GM18909 (cell line): ENCODE measurements around the gene SLC39A11.
"Not testable (repeated sequence)": the region's sequence is repeated elsewhere in the genome, so short reads cannot be mapped to it uniquely, and the experiment has no call there.

Experiments used
- ATAC-seq: cut with Tn5 transposase; IDR thresholded peaks from one replicate; pipeline ENCODE4 v1.9.1; 2021; ENCODE audit warnings: mild to moderate bottlenecking; ENCODE audit not compliant: unreplicated experiment, poor library complexity

The SLC39A11 gene

DNA sequence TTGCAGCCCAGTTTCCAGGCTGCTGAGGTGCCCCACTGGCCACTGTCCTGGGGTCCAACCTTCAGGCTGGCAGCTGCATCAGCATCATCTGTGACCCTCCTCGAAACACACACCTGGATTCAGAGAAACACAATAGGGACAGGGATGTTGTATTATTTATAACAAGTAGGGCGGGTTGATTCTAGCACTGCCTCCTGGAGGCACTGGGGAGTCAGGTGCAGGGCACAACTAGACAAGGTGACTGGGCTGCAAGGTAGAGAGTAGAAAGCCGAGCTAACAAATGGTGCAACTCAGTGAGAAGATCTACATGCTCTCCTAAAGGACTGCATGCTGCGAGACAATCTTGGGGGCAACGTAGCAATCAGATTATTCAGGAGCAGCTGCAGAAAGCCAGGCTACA, 317.3 kb downstream of the SLC39A11 start:
- no peak for ATAC-seq

DNA sequence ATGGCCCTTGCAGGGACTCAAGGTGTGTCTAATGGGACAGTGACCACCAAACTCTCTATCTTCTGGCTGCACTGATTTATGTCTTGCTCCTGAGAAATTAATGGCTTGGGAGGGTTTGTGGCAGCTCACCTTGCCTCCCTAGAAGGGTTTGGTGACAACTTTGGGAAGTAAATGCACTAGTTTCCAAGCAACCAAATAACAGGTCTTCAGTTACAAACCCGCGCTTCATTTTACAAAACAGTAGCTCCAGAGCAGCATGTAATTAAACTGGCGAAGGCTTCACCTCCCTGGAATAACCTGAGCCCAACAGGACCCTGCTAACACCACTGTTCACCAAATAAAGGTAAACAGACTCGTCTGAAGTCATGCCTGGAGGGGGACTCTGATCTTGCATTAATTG, 318.3 kb downstream of the SLC39A11 start:
- no peak for ATAC-seq

DNA sequence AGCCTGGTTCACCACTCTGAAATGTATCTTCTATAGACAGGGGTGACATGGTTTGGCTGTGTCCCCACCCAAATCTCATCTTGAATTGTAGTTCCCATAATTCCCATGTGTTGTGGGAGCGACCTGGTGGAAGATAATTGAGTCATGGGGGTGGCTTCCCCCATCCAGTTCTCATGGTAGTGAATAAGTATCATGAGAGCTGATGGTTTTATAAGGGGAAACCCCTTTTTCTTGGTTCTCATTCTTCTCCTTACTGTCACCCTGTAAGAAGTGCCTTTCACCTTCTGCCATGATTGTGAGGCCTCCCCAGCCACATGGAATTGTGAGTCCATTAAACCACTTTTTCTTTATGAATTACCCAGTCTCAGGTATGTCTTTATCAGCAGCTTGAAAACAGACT, 319.3 kb downstream of the SLC39A11 start:
- not testable (repeated sequence) for ATAC-seq

DNA sequence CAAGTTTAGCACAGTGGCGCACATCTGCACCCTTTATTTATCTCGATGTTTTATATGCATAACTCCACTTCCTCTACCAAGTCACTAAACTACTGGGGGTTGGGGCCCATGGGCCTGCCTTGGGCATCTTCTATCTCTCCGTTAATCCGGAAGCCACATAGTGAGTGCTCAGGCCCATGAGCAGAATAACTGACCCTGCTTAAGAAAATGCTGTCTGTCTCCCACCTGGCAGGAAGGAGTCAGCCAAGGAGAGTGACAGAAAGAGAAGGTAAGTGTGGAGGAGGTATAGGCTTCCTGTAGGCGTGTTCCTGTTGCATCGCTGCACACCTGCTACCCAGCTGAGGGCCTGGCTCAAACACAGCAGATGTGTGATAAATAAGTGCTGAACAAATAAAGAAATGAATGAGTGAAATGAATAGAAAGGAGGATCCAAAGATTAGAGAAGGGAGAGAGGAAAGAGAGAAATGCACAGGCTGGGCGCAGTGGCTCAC, 320.1 kb downstream of the SLC39A11 start:
- ATAC-seq, result no peak

DNA sequence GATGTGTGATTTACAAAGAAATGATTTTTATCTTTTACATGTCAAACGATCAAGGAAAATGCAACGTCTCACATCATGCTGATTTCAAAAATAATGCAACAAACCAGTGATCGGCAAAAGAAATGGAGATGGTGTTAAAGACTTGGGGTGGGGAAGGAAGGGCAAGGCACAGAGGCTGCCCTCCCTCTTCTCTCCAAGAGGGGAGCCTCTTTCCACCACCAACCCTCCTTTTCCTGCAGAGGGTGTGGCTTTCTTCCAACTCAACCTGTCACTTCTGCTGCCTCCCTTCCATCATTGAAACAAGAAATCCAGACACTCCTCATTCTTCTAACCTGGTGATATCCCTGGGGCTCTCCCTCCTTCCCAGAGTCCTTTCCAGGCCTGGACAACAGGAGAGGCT, 320.8 kb downstream of the SLC39A11 start:
- no peak for ATAC-seq

DNA sequence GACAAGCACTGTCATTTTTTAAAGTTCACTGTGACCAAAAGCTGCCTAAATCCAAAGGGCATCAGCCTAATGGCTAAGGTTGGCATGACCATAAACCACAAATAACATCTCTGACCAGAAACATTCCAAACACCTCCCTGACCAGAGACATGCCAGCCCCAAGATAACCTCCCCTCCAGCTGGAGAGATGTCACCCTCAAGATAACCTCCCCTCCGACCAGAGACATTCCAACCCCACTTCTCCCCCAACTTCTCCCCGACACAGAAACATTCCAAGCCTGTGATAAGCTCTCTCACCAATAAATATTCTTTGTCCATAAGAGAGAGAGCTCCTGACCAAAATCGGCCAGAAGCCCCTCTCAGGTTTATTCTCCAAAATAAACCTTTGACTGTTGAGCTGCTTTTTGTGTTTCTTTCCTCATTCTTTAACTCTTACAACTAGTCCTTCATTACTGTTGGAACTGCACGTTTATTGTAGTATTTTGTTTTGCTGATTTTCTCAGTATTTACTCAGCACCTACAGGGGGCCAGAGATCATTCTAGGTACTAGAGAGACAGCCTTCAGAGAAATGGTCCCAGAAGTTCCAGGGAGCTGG, 325.6 kb downstream of the SLC39A11 start:
- no peak for ATAC-seq

DNA sequence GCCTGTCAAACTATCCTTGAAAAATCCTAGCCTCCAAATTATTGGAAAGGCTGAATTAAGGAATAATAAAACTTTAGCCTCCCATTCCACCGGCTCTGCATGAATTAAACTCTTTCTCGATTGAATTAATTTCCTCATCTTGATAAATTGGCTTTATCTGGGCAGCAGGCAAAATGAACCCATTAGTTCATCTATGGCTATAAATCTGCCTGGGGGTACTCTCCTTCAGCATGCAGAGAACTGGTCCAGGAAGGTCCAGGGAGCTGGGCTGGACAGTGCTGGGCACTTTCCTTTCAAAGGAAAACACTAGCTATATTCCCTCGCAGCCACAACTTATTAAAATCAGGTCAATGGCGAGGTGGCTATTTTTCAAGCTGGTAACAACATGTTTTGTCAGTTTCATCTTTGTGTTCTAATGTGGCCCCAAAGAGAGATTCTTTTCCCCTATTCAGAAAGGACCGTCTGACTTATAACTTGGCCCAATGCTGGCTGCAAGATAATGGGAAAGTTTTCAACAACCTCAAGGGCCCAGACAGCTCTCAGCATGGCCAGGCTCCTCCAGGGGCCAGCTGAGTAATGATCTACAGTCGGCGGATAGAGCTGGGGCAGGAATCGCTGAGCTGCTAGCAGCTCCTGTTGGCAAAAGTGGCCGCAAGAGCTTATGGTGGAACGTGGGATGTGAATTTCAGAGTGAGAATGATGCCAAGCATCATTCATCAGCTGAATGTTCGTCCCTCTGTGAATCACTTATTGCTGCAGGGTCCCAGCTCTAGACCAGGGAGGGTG, 326.9 kb downstream of the SLC39A11 start:
- no peak for ATAC-seq

DNA sequence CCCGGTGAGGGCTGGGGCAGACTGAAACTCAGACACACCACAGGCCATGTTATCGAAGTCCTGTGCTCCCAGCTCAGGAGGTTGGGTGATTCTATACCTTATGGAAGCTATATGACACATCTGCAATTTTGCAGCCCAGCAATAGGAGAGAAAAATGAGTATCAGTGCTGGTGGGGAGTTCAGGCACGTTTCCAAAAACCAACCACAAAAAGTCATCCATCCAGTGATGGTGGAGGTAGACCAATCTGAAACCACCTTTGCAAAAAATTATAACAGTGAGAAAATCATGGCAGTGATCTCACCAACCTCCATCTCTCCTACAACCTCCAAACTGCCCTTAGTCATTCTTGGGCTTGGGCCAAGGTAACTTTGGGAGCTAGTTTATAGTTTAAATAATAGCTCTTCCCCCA, 327.9 kb downstream of the SLC39A11 start:
- no peak for ATAC-seq

DNA sequence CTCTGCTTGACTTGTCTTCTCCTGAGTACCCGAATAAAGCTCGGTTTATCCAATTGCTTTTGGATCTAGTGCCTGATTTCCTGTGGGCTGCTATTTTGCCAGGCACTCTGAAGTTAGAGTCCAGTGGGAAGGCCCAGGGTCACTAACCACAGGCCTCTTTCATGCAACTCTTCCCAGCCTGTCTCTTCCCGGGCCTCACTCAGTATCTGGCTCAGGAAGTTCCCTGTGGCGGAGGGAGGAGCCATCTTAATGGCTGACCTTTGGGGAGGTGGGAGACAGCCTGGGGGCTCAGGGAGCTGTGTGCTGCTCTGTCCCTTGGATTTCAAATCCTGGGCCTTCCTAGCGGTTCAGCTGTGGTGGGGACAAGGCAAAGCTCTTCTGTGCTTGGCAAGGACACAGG, 328.5 kb downstream of the SLC39A11 start:
- ATAC-seq, result no peak

DNA sequence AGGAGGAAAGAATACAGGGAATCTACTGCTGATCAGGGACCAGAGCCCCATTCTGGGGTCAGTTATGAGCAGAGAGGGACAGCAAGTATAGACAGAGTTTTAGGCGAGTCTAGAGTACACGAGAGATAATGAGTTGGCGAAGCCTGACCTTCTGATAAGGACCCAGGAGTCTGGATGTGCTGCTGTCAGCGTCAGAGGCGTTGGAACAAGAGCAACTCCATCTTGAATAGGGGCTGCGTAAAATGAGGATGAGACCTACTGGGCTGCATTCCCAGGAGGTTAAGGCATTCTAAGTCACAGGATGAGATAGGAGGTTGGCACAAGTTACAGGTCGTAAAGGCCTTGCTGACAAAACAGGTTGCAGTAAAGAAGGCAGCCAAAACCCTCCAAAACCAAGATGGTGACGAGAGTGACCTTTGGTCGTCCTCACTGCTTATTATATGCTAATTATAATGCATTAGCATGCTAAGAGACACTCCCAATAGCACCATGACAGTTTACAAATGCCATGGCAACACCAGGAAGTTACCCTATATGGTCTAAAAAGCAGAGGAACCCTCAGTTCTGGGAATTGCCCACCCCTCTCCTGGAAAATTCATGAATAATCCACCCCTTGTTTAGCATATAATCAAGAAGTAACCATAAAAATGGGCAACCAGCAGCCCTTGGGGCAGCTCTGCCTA, 330.5 kb downstream of the SLC39A11 start:
- not testable (repeated sequence) for ATAC-seq

DNA sequence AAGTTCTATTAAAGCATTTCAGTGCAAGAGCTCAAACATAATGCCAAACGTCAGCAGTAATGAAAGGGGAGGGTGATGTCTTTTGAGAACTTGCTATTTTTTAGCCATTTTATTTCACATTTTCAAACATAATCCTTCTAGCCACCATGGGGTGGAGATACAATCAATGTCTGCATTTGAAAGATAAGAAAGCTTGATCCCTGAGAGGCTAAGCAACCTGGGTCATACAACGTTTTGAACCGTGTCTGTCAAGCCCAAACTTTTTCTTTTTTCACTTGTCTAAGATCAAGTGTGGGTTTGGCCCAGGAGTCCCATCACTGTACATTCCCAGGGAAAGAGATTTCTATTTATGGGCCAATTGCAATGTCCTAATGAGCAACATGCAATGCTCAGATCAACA, 331.1 kb downstream of the SLC39A11 start:
- no peak for ATAC-seq

DNA sequence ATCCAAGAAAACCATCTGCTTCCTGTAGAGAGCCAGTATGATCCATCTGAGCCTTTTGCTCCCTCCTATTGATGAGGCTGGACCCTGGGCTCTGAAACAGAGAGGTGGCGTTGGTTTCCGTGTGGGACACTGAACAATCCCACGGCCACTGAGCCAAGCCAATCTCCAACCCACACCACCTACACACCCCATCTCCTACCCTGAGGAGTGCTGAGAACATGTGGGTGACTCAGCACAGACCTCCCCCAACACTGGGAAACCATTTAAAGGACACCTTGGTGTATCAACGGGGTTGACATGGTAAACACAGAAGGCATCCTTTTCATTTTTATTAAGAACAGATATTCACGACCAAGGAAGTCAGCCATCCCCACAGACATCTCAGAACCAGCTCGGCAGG, 332.1 kb downstream of the SLC39A11 start:
- no peak for ATAC-seq

DNA sequence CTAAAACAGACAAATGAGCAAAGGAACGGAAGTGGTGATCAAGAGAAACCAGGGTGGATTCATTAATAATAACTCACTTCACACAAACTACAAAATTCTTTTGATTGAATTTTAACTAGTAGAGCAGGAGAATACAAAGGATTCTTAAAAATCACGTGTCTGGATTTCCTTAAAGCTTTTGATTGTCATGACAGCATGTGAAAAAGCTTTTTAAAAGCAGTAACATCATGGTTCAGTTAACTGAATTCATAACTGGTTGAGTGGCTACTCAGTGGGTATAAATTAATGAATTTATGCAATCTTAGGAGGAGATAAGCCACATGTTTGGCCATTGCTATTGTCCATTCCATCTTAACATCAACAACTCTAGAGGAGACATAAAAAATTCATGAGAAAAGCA, 333.2 kb downstream of the SLC39A11 start:
- no peak for ATAC-seq

DNA sequence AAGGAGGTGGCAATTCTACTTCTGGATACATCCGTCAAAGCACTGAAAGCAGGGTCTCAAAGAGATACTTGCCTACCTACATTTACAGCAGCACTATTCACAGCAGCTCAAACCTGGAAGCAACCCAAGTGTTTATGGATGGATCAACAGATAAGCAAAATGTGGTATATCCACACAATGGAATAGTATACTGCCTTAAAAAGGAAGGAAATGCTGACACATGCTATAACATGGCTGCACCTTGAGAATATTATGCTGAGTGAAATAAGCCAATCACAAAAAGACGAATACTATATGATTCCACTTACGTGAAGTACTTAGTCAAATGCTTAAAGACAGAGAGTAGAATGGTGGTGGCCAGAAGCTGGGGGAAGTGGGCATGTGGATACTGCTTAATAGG, 336.2 kb downstream of the SLC39A11 start:
- no peak for ATAC-seq

DNA sequence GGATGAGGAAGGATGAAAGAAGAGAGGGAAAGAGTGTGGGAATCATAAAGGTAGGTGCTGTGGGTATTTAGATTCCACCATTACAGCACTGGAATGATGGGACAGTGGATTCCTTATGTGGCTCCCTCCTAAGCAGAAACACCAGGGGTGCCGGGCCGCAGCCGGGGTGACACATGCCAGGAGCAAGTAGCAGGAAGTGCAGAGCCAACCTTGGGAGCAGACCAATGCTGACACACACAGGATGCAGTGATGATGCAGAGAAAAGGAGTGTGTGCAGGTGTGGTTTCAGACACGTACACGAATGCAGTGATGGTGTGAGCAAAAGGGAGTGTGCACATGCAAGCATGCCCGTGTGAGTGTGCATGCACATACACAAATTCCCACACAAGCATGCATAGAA, 338.0 kb downstream of the SLC39A11 start:
- ATAC-seq, result no peak

DNA sequence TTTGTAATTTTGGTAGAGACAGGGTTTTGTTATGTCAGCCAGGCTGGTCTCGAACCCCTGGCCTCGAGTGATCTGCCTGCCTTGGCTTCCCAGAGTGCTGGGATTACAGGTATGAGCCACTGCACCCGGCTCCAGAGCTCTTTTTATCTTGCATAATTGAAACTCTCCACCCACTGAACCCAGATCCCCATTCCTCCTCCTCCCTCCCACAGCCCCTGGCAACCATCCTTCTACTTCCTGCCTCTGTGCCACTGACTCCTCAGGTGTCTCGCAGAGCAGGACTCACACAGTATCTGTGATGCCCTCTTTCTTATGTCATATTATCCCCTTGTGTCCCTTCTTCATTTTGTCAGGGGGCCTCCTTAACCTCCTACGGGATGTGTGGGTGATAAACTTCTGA, 340.7 kb downstream of the SLC39A11 start:
- ATAC-seq, result no peak

DNA sequence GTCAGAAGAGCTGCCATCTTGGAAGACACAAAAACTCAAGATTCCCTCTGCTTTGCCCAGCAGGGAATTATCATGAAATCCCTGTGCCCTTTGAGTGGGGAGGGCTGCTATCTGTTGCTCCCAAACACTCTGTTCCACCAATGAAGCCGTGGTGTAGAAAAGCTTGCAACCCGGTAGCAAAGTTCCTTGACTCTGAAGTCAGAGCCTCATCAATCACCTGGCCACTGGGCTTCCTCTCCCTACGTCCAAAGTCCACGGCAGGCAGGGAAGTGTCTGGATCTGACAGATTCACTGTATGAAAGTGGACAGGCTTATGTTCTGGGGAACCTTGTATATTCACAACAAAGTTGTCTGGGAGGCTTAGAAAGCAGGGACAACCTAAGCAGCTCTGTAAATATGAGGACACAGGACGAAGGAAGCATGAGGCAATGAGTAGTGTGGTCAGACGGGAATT, 343.3 kb downstream of the SLC39A11 start:
- no peak for ATAC-seq

DNA sequence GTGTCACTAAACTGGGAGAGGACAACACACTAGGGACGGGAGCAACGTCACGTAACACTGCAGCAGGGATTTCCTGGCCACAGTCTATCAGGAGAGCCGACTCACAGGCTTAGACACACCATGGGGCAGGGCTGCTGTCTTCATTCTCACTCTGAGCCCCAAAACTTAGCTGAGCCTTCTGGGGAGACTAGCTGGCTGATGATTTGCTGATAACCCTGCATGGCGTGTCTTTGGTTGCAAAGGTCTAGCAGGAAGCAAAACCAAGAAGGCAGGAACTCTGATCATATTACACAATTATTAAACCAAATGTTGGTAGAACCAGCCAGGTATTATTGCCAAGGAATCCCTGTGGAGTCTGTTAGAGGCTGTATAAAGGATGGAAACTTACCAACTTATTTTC, 345.0 kb downstream of the SLC39A11 start:
- ATAC-seq, result no peak

DNA sequence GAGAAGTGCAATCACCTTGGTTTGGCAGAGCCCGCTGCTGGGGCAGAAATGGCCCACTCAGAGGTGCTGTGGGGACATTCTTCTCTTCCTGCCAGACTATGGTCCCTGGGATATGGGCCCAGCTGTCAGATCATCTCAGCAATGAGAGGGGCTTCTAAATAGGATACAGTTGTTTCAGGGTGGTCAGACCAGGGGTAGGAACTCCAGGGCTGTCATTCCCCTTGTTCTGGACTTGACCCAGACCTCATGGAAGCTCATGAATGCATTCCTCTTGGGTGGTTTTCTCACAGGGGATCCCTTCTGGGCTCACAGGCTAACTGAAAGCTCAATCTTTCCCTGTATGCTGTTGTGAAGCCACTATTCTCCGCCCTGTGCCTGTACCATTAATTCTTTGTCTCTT, 347.2 kb downstream of the SLC39A11 start:
- ATAC-seq, result no peak

DNA sequence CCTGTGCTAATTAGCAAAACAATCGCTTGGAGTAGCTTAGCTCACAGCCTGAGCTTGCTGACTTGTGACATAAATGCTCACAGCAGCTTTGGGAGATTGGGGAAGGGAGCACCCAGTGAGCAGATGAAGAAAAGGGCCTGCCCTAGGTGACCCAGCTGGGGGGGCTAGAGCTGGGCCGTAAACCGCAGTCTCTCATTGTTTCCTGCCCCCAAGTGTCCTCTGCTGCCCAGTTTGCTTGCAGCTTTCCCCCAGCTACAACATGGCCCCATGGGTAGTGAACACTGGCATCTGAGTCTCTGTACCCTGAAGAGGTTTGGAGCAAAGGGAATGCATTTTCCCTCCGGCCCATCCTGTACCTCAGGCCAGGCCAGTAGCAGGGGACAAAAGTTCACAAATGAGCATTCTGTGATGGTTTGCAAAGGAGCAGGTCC, 349.4 kb downstream of the SLC39A11 start:
- no peak for ATAC-seq

DNA sequence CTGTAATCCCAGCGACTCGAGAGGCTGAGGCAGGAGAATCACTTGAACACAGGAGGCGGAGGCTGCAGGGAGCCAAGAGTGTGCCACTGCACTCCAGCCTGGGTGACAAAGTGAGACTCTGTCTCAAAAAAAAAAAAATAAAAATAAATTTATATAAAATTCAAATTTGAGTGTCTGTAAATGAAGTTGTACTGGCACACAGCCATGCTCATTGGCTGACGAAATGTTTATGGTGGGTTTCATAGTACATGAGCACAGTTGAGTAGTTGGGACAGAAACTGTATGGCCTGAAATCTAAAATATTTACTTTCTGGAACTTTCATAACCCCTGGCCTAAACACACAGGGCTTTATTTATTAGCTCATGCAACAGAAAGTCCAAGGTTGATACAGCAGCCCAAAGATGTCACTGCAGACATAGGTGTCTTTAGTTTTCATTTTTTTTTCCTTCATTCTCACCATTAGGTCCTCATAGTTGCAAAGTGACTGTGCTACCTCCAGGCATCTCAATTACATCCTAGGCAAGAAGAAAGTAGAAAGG, 355.3 kb downstream of the SLC39A11 start:
- no peak for ATAC-seq
